IPS DF 4.7 (cell line): Measurements from ENCODE around the gene PFKM.
"Not testable (repeated sequence)": the region's sequence is repeated elsewhere in the genome, so short reads cannot be mapped to it uniquely, and the experiment has no call there.

Experiments
- DNase-seq: peaks from one replicate; pipeline ENCODE4 v3.0.0-alpha.2; 2013; ENCODE audit warnings: low spot score; ENCODE audit errors: extremely low read depth

The PFKM gene

GRCh38 chr12:48110691-48111311 is 8.4 kb upstream of the PFKM start:
- no peak for DNase-seq

GRCh38 chr12:48111312-48111693 is 7.9 kb upstream of the PFKM start:
- DNase-seq, result not testable (repeated sequence)

GRCh38 chr12:48115957-48116356 is 3.2 kb upstream of the PFKM start:
- no peak for DNase-seq

GRCh38 chr12:48118284-48118871 is 786 bp upstream of the PFKM start:
- DNase-seq, result no peak

DNA sequence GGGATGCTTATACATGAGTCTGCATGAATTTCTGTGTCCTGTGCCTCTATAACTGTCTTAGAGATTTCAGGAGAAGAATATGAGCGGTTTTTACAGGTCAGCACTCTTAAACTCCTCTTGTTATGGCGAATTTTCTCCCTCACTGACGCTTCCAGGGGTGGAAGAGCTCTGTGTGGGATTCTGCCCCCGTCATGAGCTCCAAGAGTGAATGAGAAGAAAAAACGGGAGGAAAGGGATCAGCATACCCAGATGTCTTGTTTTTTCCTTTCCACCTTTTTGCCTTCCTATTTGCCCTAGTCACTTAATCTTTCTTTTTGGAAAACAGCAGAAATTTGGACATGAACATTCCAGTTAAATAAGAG is 651 bp downstream of the PFKM start:
- DNase-seq, result no peak

DNA sequence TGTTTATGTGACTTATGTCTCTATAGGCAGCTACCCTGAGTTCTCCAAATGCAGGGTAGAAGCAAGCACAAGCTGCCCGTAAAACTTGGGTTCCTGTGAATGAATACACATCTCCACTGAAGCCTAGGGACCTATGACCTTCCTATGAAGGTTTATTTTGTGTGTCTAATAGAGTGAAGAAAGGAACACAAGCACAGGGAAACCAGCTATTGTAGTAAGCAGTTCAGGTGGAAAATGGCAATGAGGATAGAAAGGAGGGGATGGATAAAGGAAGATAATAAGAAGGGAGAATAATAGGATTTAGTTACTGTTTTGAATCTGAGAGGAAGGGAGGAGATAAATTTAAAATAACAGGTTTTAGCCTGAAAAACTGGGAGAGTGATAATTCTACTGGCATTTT is 2.4 kb downstream of the PFKM start:
- DNase-seq, result no peak

DNA sequence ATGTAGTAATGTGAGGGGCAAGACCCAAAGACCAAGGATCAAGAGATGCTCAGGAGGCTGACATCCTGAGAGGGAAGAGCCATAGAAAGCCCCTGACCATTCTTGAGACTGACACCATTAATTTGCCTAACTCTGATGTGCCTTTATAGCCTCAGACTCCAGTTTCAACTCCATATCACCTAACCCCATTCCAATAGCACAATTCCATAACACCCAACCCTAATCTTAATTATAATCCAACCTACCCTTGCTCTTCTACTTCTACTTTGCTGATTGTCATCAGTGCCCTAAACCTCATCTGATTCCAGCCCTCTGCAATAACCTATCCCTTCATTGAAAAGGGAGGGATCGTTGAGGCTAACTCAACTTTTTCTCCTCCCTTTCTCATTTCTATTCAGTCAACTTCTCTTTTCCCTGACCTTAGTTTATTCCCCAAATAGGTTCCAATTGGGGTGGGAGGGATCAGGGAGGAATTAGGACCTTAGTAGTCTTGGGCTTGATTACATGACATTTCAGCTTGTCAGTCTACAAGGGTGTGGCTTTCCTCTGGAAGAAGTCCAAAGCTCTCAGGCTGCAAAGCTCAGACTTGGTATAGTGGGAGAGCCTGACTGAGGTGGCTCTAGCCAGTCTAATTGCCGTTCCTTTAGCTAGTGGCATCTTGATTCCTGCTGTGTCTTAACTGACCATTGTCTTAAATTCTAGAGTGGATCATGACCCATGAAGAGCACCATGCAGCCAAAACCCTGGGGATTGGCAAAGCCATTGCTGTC is 3.1 kb downstream of the PFKM start:
- DNase-seq, result no peak

GRCh38 chr12:48123169-48123568 is 4.0 kb downstream of the PFKM start:
- DNase-seq, result no peak

GRCh38 chr12:48125542-48125941 is 6.4 kb downstream of the PFKM start:
- not testable (repeated sequence) for DNase-seq

DNA sequence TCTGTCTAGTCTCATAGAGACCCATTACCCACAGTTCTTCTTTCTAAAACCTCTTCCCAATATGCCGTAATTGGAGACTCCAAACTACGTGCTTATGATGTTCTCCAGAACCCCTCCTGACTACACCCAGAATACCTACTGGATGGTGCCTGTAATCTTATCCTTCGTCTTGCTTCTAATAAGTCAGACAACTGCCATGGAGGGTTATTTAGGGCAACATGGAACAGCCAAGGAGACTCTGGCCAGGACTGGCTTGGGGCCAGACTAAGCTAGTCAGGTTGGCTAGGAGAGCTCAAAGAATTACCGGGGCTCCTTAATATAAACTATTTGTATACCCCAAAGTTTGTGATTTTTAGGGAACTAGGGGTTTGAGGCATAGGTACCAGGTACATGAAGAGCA is 6.8 kb downstream of the PFKM start:
- DNase-seq, result no peak

DNA sequence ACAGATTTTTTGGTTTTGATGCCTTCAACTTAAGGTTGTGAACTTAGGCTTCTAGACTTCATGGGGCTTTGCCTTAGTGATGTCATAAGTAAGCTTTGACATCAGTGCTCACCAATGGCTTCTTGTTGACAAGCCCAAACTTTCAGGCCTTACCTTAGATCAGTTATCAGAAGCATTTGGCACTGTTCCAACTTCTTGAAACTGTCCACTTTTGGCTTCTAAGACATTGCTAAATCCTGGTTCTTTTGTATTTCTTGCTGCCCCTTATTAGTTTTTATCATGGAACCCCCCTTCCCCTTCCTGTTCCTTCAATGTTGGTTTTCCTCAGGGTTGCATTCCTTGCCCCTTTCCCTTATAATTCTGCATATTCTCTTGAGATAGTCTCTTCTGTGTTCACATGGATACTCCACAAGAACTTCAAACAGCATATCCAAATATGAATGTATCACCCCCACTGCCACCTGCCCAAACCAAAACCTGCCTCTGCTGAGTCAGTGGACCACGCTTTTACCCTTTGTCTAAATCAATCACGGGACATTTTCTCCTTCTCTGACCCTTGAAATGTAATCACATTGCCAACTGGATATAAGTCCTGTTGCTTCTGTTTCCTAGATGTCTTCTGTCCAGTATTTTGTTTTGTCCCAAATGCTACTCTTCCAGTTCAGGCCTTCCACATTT is 7.9 kb downstream of the PFKM start:
- DNase-seq, result no peak

- no peak for DNase-seq
Measured at GRCh38 chr12:48128800-48129199, 9.6 kb downstream of the PFKM start.

DNA sequence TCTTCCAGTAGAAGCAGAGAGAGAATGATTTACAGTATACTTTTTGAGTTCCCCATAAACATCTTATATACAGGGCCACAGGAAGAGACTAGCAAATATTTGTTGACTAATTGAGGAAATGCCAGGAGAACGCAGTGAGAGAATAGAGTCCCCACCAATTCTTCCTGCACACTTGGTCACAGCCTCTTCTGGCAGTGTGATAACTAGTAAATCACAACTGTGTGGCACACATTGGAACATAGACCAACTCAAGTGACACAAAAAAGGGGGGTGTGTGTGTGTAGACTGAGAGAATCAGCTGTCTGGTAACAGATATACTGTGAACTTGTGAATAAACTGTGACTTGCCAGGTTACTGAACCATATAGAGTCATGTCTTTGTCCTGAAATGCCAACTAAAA is 10.2 kb downstream of the PFKM start:
- DNase-seq, result no peak

DNA sequence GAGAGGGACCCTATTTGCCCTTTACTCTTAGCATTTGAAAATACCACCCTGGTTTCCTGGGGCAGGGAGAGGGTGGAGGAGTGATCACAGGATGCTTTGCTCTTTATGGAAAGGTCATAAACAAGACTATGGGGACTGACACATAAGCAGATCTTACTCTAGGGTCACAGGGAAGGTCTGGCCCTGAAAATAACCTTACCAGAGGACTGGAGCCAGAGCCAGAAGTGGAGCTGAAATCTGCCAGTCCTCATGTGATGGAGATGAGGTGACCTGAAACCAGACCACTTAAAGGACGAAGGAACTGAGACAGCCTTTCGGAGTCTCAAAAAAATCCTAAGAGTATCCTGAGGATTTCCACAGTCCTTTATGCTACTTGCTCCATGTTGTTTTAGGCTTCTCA is 12.4 kb downstream of the PFKM start:
- DNase-seq, result no peak

GRCh38 chr12:48132826-48133225 is 13.7 kb downstream of the PFKM start:
- DNase-seq, result no peak

DNA sequence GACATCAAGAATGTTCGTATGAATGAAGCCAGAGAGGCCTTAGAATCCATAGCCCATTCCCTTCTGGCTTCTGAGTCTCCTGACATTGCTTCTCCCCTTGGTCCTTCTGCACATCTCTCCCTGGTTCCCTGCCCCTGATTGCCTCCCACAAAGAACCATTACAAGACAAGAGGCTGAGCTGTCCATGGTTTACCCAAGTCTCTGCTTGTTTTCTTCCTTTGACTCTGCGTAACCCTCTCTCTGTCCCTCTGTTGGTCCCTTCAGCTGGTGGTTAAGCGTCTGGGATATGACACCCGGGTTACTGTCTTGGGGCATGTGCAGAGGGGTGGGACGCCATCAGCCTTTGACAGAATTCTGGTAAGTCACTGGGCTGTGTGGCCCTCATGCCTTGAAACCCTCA is 15.9 kb downstream of the PFKM start:
- DNase-seq, result no peak

- DNase-seq, result no peak
Measured at GRCh38 chr12:48142818-48143674, 23.9 kb downstream of the PFKM start.

GRCh38 chr12:48143898-48144297 is 24.7 kb downstream of the PFKM start:
- DNase-seq, result no peak

DNA sequence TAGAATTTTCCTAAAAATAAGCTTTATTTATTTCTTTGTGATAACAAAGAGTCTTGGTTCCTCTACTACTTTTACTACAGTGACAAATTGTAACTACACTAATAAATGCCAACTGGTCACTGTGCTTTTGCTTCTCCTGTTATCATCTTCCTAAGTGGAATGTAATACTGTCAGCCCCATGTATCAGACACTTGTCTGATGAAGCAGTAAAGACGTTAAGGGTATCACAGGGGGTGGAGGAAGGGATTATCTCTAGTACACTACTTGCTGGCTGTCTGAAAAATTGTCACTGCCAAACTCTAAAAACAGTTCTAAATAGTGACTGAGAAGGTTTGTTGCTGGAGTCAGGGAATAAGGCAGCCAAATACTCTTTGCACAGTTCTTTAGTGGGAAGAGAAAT is 26.8 kb downstream of the PFKM start:
- no peak for DNase-seq

GRCh38 chr12:48151103-48151771 is 32.1 kb downstream of the PFKM start:
- no peak for DNase-seq

- not testable (repeated sequence) for DNase-seq
Measured at GRCh38 chr12:48155786-48156185, 36.6 kb downstream of the PFKM start.
